G401 (cell line): ENCODE measurements around the gene UBL7. TPM values are rescaled to one million over a fixed set of nuclear protein-coding genes. Genes with fewer than 3 reads are reported as not detected.

ENCODE experiments used
- DNase-seq: peaks from one replicate; pipeline ENCODE4 v3.0.0-alpha.2; 2015; ENCODE audit warnings: low spot score
- in situ Hi-C: cut with HindIII; loops from 2 replicates; pipeline ENCODE4 v1.10.0; 2016; ENCODE audit warnings: low sequenced_read_pairs, mixed read lengths
- total RNA-seq: library from RNA; depleted of rRNA; stranded (reverse); fragments of >200 nt; shearing (Covaris generic); gene quantifications from 2 replicates; pipeline ENCODE4 v1.2.3, GENCODE V29; 2014; rRNA removed

UBL7 gene
- total RNA-seq, 1 experiment from 2014 or later, result 117 TPM

GRCh38 chr15:74400915-74401757, 59.8 kb downstream of the UBL7 start:
- in situ Hi-C loops, result no loop called here
- no peak for DNase-seq

- in situ Hi-C loops, result no loop called here
- DNase-seq, result no peak
Measured at GRCh38 chr15:74400313-74400860, 60.6 kb downstream of the UBL7 start.

- no peak for DNase-seq
- in situ Hi-C loops, result no loop called here
Measured at GRCh38 chr15:74399511-74400312, 61.2 kb downstream of the UBL7 start.

GRCh38 chr15:74399100-74399499, 61.9 kb downstream of the UBL7 start:
- in situ Hi-C loops, result no loop called here
- no peak for DNase-seq

GRCh38 chr15:74398183-74398582, 62.8 kb downstream of the UBL7 start:
- in situ Hi-C loops, result no loop called here
- DNase-seq, result no peak

GRCh38 chr15:74397239-74398068, 63.5 kb downstream of the UBL7 start:
- DNase-seq, result no peak
- in situ Hi-C loops, result no loop called here

GRCh38 chr15:74396445-74397238, 64.3 kb downstream of the UBL7 start:
- in situ Hi-C loops, result no loop called here
- no peak for DNase-seq

GRCh38 chr15:74396146-74396438, 64.9 kb downstream of the UBL7 start:
- no peak for DNase-seq
- in situ Hi-C loops, result no loop called here

Other genes with a start within 250 kb of the UBL7 start
- gene CCDC33, start 224.8 kb downstream of the UBL7 start, total RNA-seq, result 3.5 and 16.8 TPM in 2 replicates
- gene CYP11A1, start 93.5 kb downstream of the UBL7 start, total RNA-seq, result not detected in 2 replicates
- gene SEMA7A, start 27.2 kb downstream of the UBL7 start, total RNA-seq, result 8.5 and 14.3 TPM in 2 replicates
- 91.6 and 92.3 TPM in 2 replicates for gene ARID3B, start 80.1 kb upstream of the UBL7 start, total RNA-seq
- gene CLK3, start 154.7 kb upstream of the UBL7 start, total RNA-seq, result 18.6 and 32.8 TPM in 2 replicates
- gene EDC3, start 234.9 kb upstream of the UBL7 start, total RNA-seq, result 27.7 and 28.2 TPM in 2 replicates